ENCODE results near the gene NTRK1.
A peak's percentile ranks its signal among the peaks of the same experiment; 100 is the strongest.

Gene NTRK1

DNA sequence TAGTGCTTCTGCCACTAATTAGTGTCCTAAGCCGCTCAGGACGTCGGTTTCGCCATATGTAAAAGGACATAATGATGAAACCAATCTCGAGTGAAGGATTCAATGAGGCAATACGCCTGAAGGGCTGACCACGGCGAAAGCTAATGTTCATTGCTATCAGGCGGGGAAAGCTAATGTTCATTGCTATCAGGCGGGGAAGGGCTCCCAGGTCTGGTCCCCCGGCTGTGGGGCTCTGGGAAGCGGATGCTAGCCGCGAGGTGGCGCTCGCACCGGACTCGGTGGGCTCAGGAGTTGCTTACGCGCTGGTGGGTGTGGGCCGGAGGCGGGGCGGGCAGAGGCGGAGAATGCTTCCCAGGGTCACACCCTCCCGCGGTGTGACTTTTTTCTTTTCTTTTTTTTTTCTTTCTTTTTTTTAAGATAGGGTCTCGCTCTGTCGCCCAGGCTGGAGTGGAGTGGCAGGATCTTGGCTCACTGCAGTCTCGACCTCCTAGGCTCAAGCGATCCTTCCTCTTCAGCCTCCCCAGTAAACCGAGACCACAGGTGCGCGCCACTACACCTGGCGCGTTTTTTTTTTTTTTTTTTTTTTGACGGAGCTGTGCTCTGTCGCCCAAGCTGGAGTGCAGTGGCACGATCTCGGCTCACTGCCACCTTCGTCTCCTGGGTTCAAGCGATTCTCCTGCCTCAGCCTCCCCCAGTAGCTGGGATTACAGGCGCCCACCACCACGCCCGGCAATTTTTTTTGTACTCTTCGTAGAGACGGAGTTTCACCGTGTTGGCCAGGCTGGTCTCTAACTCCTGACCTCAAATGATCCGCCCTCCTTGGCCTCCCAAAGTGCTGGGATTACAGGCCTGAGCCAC lies 31.8 kb downstream of the NTRK1 start:
- peak overlapping the region; percentile 81 for H3K4me3 ChIP-seq
- TF ChIP-seq, protein P1, sequence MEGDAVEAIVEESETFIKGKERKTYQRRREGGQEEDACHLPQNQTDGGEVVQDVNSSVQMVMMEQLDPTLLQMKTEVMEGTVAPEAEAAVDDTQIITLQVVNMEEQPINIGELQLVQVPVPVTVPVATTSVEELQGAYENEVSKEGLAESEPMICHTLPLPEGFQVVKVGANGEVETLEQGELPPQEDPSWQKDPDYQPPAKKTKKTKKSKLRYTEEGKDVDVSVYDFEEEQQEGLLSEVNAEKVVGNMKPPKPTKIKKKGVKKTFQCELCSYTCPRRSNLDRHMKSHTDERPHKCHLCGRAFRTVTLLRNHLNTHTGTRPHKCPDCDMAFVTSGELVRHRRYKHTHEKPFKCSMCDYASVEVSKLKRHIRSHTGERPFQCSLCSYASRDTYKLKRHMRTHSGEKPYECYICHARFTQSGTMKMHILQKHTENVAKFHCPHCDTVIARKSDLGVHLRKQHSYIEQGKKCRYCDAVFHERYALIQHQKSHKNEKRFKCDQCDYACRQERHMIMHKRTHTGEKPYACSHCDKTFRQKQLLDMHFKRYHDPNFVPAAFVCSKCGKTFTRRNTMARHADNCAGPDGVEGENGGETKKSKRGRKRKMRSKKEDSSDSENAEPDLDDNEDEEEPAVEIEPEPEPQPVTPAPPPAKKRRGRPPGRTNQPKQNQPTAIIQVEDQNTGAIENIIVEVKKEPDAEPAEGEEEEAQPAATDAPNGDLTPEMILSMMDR (IDR thresholded peaks at IDR 0.05): peak; percentile 87
- H3K27ac ChIP-seq: peak overlapping the region; percentile 84 to 98
- peak; percentile 93 for DNase-seq (ENCODE audit: low spot score)

DNA sequence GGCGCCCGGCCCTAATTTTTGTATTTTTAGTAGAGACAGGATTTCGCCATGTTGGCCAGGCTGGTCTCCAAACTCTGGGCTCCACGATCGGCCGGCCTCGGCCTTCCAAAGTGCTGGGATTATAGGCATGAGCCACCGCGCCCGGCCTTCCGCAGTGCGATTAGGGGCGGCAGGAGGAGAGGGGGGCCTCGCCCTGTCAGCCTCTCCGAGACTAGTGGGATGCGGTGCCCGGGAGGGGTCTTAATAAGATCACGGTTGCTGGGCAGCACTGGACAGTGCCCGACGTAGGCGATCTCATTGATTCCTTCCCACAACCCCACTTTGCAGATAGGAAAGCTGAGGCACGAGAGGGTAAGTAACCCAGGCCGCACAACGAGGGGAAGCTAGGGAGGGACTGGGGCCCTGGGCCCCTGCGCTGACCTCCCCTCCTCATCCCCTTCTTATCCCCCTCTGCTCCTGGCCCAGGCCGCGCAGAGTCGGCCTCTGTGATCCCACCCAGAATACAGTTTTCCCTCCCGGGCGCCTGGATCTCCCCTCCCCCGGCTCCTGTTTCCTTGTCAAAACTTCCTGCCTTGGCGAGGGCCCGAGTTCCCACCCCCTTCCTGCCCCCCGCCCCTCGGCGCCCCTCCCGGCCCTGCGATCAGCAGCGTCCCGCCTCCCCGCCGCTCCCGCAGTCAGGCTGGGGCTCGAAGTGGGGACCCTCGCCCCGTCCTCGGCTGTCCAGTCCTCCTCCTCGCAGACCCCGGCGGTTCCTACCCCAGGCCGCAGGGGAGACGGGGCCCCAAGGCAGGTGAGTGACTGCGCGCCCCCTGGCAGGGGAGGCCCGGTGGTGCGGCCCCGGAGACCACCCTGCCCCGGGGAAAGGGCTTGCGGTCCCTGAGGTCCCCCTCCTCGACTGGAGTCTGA lies 32.6 kb downstream of the NTRK1 start, which contains the start of gene PEAR1:
PEAR1 (plus strand) TSS at position 671 of the 906 bp plus-strand sequence. CDS start 10,209 bp downstream, outside the sequence.
- DNase-seq (ENCODE audit: low spot score): no peak
- H3K4me3 ChIP-seq: peak within 1 kb of the TSS; percentile 81
- H3K27ac ChIP-seq: peak within 1 kb of the TSS; percentile 84 to 98
- TF ChIP-seq, protein P1 (IDR thresholded peaks at IDR 0.05): no peak

DNA sequence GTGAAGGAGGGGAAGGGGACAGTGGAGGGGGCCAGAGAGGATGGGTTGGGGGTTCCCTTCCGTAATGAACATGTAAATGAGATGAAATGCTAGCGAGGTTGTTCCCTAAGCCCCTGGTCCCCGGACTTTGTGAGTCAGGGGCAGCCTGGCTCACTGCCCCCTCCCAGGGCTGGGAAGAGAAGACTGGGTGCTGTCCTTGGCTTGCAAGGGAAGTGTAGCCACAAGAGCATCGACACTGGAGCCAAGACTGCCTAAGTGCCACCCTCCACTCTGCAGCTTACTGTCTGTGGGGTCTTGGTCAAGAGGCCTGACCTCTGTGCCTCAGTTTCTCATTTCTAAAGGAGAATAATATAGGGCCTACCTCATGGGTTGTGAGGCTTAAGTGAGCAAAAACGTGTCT lies 33.3 kb downstream of the NTRK1 start:
- DNase-seq (ENCODE audit: low spot score): no peak
- TF ChIP-seq, protein P1 (IDR thresholded peaks at IDR 0.05): no peak
- peak overlapping the region; percentile 84 to 98 for H3K27ac ChIP-seq
- peak overlapping the region; percentile 81 for H3K4me3 ChIP-seq

DNA sequence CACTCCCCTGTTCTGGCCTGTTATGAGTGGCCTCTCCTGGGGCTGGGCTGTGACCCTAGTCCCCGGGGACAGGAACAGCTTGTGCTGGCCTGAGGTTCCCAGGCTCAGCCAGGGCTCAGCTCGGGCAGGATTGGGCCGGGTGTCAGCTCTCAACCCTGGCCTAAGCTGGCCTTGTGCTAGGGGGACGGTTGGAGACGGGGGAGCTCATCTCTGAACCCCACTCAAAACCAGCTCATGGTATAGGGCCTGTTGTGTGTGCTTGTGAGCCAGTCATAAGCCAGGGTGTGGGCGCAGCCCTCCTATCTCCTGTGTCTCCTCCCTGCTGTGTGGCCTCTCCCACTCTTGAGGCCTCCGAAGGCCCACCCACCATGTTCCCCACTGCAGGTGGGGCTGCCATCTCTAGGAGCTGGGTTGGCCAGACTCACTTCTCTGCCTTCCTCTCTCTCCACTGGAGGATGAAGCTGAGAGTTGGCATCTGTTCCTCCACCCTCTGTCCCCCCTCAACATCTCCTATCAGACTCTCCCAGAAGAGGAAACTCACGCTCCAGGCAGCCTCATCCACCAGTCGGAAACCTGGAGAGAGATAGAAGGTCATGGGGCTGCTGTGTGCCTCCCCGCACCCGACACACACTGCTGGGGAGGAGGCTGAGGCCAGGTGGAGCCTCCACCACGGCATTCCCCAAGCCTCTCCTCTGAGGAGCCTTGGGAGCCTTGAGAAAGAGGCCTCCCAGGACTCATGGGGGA lies 34.2 kb downstream of the NTRK1 start:
- peak; percentile 91 for DNase-seq (ENCODE audit: low spot score)
- H3K4me3 ChIP-seq: peak overlapping the region; percentile 81
- peak overlapping the region; percentile 84 to 98 for H3K27ac ChIP-seq

DNA sequence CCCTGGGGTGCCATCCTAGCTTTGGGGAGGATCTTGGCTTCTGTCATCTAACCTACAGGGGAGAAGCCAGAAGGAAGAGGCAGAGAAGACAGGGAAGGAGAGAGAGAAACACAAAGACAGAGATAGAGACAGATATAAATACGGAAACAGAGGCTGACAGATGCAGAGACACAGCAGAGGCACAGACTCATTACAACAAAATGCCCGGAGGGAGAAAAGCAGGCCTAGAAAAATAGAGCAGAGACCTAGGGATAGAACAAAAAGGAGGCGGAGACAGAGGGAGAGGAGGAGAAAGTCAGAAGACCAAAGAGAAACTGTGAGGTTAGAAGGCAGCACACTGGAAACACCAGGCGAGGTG lies 34.8 kb downstream of the NTRK1 start:
- peak overlapping the region; percentile 84 to 98 for H3K27ac ChIP-seq
- TF ChIP-seq, protein P1 (IDR thresholded peaks at IDR 0.05): no peak
- DNase-seq (ENCODE audit: low spot score): no peak
- H3K4me3 ChIP-seq: peak overlapping the region; percentile 81

More for the DNA sequence above, 34.2 kb downstream of the NTRK1 start:
- TF ChIP-seq, protein P1 (IDR thresholded peaks at IDR 0.05): no peak

DNA sequence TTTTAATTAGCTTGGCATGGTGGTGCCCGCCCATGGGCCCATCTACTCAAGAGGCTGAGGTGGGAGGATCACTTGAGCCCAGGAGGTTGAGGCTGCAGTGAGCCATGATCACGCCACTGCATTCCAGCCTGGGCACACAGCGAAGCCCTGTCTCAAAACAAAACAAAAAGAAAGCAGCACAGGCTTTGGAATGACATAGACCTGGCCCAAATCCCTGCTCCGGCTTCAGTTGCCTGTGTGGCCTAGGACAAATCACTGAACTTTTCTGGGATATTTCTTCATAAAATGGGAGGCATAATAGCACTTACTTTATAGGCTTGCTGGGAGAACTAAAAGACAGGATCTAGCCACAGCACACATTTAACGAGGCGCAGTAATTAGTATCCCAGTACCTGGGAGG lies 35.3 kb downstream of the NTRK1 start:
- Histone ChIP-seq H3K27ac (peak overlapping the region; percentile 84 to 98), H3K4me3 (peak overlapping the region; percentile 81)
- no peak for DNase-seq (ENCODE audit: low spot score)
- TF ChIP-seq, protein P1 (IDR thresholded peaks at IDR 0.05): no peak
